ENCODE measurements around the gene HLF. TPM values are rescaled to one million over a fixed set of nuclear protein-coding genes. Genes with fewer than 3 reads are reported as not detected.

Gene HLF
- polyA plus RNA-seq, 3 donors: not detected

GRCh38 chr17:55237841-55238178 lies 26.9 kb upstream of the HLF start:
- Histone ChIP-seq H3K4me2 (replicated peaks; ENCODE audit: extremely low read depth, low read length, poor library complexity, severe bottlenecking) (peak overlapping the region; percentile 83), H3K4me3 (replicated peaks in 1 of 3; ENCODE audit: low read depth in 2 of 3, low read length in 3 of 3) (peak overlapping the region in 2 of 3 experiments; percentile 35 to 73), H3K79me2 (ENCODE audit: insufficient read depth, low read length) (no peaks in the 10 kb centered on the region), H3K9me3 (replicated peaks in 1 of 2; ENCODE audit: control insufficient read depth in 1 of 2, insufficient read depth in 1 of 2, low read length in 2 of 2) (no peaks in the 10 kb centered on the region), H3K9ac (ENCODE audit: insufficient read depth, low read length, poor library complexity, severe bottlenecking) (no peak overlapping the region), H3K27ac (ENCODE audit: low read depth in 1 of 2, low read length in 2 of 2) (no peak overlapping the region), H3K4me1 (ENCODE audit: control insufficient read depth in 1 of 2, insufficient read depth in 2 of 2, low read length in 2 of 2) (peaks cover 19 to 21% of the 10 kb centered on the region in 2 donors), H3K36me3 (replicated peaks in 1 of 2; ENCODE audit: control insufficient read depth in 1 of 2, insufficient read depth in 2 of 2, low read length in 2 of 2) (no peaks in the 10 kb centered on the region), H3K27me3 (ENCODE audit: control insufficient read depth in 2 of 2, insufficient read depth in 2 of 2, low read length in 2 of 2) (peaks cover 15 to 19% of the 10 kb centered on the region in 2 donors), H4K20me1 (ENCODE audit: insufficient read depth, low read length) (no peaks in the 10 kb centered on the region), H2AFZ (ENCODE audit: insufficient read depth, low read depth, low read length, poor library complexity, severe bottlenecking) (peak overlapping the region; percentile 78)
- intact Hi-C loops (cut with micrococcal nuclease): no loop called here
- DNase-seq: no peak
- TF ChIP-seq CTCF (IDR thresholded peaks at IDR 0.05): no peak
- peaks cover 20% of the 10 kb centered on the region for H3K4me1 Mint-ChIP-seq
- no peak overlapping the region for H3K27ac Mint-ChIP-seq
- peaks cover 0 to 10% (median 2%) of the 10 kb centered on the region in 7 donors for H3K9me3 Mint-ChIP-seq
- H3K36me3 Mint-ChIP-seq: no peaks in the 10 kb centered on the region
- peaks cover 10 to 30% (median 21%) of the 10 kb centered on the region in 3 donors for H3K27me3 Mint-ChIP-seq (ENCODE audit: low read depth in 3 of 3)
- WGBS (ENCODE audit: insufficient coverage): 25% methylated on average over 6 of the region's 6 CpGs
- H3K4me3 Mint-ChIP-seq: peak overlapping the region; percentile 7 to 66

- H4K20me1 ChIP-seq (ENCODE audit: insufficient read depth, low read length): no peaks in the 10 kb centered on the region
- peak; percentile 45 to 72 (median 53) for DNase-seq
- H3K4me3 ChIP-seq (replicated peaks in 1 of 3; ENCODE audit: low read depth in 2 of 3, low read length in 3 of 3): peak overlapping the region; percentile 34 to 73 (median 35)
- no peak overlapping the region for H3K27ac Mint-ChIP-seq
- peak overlapping the region; percentile 43 for H3K9ac ChIP-seq (ENCODE audit: insufficient read depth, low read length, poor library complexity, severe bottlenecking)
- peak overlapping the region; percentile 73 to 89 for H3K4me3 Mint-ChIP-seq
- peaks cover 15 to 19% of the 10 kb centered on the region in 2 donors for H3K27me3 ChIP-seq (ENCODE audit: control insufficient read depth in 2 of 2, insufficient read depth in 2 of 2, low read length in 2 of 2)
- intact Hi-C loops (cut with micrococcal nuclease): no loop called here
- no peaks in the 10 kb centered on the region for H3K36me3 Mint-ChIP-seq
- H3K27me3 Mint-ChIP-seq (ENCODE audit: low read depth in 3 of 3): peaks cover 10 to 30% (median 21%) of the 10 kb centered on the region in 3 donors
- peaks cover 20% of the 10 kb centered on the region for H3K4me1 Mint-ChIP-seq
- no peak overlapping the region for H3K27ac ChIP-seq (ENCODE audit: low read depth in 1 of 2, low read length in 2 of 2)
- no peaks in the 10 kb centered on the region for H3K9me3 ChIP-seq (replicated peaks in 1 of 2; ENCODE audit: control insufficient read depth in 1 of 2, insufficient read depth in 1 of 2, low read length in 2 of 2)
- no peak for TF ChIP-seq CTCF (IDR thresholded peaks at IDR 0.05)
- H2AFZ ChIP-seq (ENCODE audit: insufficient read depth, low read depth, low read length, poor library complexity, severe bottlenecking): peak overlapping the region; percentile 78
- no peaks in the 10 kb centered on the region for H3K36me3 ChIP-seq (replicated peaks in 1 of 2; ENCODE audit: control insufficient read depth in 1 of 2, insufficient read depth in 2 of 2, low read length in 2 of 2)
- H3K4me2 ChIP-seq (replicated peaks; ENCODE audit: extremely low read depth, low read length, poor library complexity, severe bottlenecking): peak overlapping the region; percentile 83
- H3K79me2 ChIP-seq (ENCODE audit: insufficient read depth, low read length): no peaks in the 10 kb centered on the region
- H3K9me3 Mint-ChIP-seq: peaks cover 0 to 6% (median 1%) of the 10 kb centered on the region in 7 donors
- H3K4me1 ChIP-seq (ENCODE audit: control insufficient read depth in 1 of 2, insufficient read depth in 2 of 2, low read length in 2 of 2): peaks cover 19 to 21% of the 10 kb centered on the region in 2 donors
- under 1% methylated on average over 65 of the region's 68 CpGs for WGBS (ENCODE audit: insufficient coverage)
Measured at GRCh38 chr17:55238179-55238930, 26.4 kb upstream of the HLF start.

All from CD14-positive monocyte (primary cell).